Raji (cell line): ENCODE data around the gene SGMS1.

Experiments
- POLR2A ChIP-seq: IDR thresholded peaks from 2 replicates; pipeline ENCODE4 v1.6.1; 2011; ENCODE audit warnings: low read depth, low read length, control low read depth; ENCODE audit not compliant: insufficient read depth

Gene SGMS1

DNA sequence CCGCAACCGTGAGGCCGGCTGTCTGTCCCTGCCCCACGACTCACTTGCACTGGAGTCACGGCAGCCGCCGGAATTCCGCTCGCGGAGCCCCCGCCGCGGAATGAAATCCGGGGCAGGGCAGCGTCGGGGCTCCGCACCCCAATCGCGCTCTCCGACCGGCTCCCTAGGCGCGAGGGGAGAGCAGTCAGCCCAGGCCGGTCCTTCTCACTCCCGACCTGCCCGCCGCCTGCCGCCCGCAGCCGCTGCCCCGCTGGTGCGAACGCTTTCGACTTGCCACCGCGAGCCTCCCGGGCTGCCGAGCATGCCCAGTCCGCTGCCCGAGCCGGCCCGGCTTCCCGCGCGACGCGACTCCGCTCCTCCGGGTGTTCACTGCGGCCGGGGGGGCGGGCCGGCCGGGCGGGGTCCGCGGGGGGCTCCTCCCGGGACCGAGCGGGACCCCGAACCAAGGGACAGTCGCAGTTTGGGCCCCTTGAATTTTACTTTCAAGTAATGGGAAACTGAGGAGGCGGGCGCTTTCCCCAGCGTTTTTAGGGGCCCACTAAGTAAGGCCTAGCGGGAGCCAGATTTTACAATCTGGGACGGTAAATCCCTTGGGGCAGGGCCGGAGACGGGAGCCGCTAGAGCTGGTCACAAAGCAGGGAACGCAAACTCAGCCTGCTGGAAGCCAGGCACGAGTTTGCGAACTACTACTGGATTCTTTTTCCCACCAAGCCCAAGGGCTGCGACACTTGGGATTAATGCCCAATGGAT, at the start of gene SGMS1:
TSS of gene SGMS1 (minus strand) at position 294 of the 750 bp plus-strand sequence. CDS start 279,842 bp downstream, outside the sequence.
- TF ChIP-seq POLR2A, result peak; percentile 71

DNA sequence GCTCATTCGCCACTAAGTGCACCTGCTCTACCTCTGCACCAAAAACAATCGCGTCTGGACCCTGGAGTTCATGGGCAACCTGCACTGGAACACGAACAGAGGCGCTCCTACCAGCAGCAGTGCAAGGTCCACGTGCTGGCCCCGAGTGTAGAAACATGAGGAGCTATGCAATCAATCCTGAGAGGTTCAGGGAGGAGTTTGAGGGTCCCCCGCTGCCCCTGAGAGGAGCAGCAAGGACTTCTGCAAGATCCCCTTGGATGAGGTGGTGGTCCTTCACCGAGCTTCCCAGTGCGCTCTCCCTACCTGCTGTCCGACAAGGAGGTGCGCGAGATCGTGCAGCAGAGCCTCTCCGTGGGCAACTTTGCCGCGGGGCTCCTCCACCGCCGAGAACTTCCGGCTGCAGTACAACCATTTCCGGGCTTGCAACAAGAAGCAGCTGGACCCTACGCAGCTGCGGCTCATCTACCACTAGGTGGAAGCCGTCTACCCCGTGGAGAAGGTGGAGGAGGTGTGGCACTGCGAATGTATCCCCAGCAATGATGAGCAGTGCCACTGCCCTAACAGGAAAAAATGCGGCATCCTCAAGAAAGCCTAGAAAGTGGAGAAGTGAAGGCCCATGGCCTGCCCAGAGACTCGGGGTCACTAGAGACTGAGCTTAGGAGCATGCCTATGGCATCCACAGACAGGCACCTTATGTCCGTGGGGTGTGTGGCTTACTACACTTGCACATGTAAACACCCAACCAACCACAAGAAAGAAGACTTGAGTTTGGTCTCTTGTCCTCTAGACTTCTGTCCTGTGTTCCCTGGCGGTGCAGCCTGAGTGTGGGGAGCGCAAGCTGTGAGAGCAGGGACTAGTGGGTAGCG, 36.3 kb upstream of the SGMS1 start:
- TF ChIP-seq POLR2A, result peak; percentile 86

DNA sequence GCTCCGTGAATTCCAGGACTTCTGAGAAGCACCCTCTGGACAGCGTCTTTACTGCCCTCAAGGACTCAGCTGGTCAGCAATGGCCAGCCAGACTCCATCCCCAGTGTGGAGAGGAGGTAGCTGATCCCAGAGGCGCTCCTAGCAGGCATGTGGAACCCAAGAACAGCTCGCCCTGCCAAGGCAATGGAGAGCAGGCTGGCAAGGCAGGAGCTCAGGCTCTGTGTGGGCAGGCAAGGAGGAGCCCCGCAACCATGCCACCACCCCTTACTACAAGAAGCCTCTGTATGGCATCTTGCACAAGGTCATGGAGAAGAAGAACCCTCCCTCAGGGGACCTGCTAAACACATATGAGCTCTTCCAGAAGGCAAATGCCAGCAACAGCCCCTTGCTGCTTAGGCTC, 34.4 kb upstream of the SGMS1 start:
- no peak for TF ChIP-seq POLR2A

DNA sequence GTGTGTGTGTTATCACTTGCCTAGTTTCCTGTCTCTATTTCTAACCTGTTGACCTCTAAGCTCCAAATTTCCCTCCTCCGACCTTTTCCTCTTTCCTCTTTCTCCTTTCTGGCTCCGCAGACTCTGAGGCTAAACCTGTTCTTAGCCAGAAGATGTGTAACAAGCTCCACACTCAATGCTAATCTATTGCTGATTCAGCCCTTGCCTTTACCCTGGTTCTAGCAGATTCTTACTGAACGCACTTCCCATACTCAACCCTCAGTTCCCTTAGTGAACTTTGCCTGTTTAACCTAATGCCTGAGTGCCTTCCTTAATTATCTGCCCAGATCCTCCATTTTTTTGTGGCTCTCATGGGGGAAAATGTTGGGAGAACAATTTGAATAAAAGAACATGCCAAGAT, 30.0 kb upstream of the SGMS1 start:
- no peak for TF ChIP-seq POLR2A

DNA sequence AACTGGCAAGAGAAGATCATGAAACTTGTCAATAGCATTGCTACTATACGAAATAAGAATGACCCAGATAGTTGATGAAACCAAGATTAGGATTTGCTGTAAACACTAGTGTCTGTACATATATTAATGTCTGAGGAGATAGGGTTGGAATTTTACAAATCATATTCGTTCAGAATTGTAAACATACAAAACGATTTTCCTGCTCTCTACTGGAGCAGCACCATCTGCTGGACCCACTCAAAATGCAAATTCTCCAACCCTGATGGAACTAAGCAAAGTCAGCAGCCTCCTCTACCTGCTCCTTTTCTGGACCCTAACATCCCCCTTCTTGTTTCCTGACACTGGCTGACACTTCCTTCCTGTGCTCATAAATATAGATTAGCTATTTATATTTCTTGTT, 29.4 kb upstream of the SGMS1 start:
- TF ChIP-seq POLR2A, result no peak

DNA sequence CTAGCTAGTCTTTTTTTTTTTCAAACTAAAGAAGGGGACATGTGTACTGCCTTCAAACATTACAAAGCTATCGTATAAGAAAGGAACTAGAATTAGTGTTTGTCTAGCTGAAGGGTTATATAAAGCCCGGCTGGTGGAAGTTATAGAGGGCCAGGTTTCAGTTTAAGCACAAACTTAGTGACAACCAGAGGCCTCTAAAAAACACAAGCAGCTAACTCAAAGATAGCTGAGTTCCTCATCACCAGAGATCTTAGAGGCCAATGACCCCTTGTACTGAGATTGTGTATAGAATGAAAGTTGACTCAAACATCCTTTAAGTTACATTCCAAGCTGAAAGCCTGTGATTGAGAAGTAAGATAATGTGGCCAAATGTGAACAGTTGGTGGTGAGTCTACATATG, 28.1 kb upstream of the SGMS1 start:
- no peak for TF ChIP-seq POLR2A

DNA sequence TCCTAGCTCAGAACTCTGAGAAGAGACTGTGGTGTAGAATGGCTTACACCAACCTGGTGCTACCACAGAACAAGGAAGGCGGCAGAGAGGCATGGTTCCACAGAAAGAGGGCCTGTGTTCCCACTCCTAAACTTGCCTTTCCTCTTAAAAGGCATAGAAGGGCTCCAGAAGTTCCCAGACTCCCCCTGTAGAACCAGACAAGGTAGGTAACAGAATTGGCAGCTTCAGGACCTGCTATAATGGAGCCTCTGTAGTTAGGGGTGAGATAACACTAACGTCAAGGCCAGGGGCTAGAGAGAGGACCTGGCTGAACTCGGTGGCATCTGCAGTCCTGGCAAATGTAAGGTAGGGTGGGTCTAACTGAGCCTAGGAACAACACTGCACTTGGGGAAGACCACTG, 26.7 kb upstream of the SGMS1 start:
- TF ChIP-seq POLR2A, result no peak

DNA sequence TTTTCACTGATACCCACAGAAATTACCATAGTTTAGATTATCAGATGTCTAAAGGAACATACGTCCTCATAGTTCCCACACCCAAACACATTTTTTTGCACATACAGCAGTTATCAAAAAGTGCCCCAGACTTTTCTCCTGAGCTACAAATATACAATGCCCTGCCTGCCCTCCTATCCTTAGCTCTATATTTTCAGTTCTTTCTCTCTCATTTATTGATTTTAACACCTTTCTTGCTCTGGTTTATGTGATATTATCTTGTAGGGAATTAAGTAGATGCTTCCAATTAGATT, 25.1 kb upstream of the SGMS1 start:
- no peak for TF ChIP-seq POLR2A

DNA sequence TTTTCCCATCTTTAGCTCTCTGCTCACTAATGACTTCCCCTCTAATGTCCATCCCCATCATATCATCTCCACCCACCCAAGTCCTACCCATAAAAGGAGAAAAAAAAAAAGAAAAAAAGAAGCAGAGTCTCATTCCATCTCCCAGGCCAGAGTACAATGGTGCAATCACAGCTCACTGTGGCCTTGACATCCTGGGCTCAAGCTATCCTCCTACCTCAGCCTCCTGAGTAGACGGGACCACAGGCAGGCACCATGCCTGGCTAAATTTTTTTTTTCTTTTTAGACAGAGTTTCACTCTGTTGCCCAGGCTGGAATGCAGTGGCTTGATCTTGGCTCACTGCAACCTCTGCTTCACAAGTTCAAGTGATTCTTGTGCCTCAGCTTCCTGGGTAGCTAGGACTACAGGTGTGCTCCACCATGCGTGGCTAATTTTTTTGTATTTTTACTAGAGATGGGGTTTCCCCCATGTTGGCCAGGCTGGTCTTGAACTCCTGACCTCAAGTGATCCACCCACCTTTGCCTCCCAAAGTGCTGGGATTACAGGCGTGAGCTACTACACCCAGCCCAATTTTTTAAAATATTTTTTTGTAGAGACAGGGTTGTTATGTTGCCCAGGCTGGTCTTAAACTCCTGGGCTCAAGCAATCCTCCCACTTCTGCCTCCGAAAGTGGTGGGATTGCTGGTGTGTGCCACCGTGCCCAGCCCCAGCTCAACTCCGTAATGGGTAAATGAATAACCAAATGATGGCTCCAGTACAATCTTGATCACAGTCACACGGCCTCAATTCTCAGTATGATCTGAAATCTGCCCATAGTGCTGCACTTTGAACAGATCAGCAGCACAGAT, 24.6 kb upstream of the SGMS1 start:
- no peak for TF ChIP-seq POLR2A

DNA sequence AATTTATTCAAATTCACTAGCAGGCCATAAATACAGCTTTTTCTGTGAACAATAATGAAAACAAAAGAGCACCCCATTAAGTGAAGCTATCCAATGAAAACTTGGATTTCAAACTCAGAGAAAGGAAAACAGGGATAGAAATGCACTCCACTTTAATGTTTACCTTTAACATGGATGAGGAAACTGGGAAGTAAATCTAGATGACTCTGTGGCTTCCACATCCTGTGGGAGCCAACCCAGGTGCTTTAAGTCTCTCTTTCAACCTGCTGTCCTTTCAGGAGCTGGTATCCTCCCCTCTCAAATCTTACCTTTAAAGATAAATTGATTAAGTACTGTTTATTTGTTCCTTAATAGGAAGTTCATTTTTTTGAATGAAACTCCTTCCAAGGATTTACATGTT, 21.5 kb upstream of the SGMS1 start:
- TF ChIP-seq POLR2A, result no peak

DNA sequence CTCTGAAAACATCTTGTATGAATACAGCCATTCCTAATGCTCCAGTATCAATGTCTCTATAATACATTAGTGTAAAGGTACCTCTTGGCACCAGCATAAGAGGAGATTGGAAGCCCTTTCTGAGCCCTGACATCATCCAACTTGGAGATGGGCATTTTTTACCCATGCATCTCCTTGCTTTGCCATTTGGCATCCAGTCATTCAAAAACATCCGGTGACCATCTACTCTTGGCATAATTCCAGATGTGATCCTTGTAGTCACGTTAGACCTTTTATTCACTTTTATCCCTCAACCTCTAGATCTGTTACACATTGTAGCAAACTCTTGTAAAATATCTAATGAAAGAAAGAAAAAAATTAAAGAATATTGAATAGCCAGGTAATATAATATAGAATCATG, 17.9 kb upstream of the SGMS1 start:
- no peak for TF ChIP-seq POLR2A

DNA sequence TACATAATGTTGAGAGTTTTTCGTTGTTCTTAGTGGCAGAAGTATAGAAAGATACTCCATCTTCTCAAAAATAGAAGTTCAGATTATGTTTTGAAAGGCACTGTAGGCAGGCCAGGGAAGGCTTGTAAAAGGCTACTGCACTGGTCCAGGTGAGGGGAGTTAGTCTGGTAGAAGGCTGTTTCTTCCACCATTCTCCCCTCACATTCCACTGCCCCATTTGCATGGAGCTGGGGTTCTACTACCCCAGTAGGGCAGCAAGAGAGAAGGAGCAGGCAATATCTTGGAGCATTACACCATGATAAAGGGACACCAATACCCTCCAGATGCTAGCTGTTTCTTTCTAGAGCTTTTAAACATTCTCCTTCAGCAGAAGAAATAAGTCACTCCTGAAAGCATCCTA, 16.5 kb upstream of the SGMS1 start:
- no peak for TF ChIP-seq POLR2A

DNA sequence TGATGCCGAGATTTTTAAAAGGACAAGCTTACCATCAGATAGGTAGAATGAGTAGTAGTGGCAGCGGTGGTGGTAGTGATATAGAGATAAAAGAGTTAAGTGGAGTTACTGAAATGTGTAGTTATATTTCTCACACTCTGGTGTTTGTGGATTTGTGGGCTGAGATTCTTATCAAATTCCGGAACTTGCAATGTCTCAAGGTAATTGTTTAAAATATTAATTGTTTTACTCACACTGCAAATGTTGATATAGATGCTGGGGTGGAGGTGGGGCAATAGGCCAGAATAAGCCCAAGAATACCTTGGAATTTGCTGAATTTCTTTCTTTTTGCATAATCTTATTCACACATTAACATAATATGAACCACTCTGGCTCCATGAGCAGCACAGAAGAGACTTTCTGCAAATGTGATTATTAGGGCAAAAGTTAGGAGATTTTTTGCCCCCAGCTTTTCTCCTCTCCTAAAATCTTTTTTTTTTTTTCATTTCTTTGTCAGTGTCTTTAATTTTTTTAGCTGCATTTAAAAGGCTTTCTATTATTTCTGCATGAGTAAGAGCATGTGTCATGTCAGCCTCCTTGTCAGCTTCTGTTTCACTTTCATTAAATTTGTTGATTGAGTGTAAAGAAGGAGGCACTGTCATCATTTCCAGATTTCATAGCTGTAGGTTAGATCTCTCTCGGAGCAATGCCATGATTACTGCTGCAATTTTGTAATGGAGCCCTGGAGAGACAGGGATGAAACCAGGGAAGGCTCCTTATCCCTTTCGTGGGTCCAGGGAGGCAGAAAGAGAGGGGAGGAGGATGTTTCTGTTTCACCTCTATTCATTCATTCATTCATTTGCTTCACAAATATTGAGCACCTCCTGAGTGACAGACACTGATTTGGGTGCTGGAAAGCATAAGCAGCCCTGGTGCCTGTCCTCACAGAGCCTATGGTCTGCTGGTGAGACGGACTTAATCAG, 13.1 kb upstream of the SGMS1 start:
- no peak for TF ChIP-seq POLR2A

DNA sequence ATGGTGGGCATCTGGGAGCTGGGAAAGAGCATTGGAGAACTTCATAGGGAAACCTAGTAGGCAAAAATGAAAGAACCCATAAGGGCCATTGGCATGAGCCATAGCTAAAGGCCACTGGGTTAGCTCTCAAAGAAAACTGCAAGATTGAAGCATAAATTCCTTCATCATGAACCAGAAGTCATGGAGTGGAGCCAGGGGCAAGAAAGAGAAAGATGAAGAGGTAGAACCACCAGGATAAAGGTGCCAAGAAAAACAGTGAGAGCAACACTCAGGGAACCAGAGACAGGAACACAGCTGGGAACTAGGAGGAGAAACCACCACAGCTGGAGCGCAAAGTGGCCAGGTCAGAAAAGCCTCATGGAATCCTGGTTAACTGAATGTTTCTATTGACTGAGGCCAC, 11.5 kb upstream of the SGMS1 start:
- TF ChIP-seq POLR2A, result no peak

DNA sequence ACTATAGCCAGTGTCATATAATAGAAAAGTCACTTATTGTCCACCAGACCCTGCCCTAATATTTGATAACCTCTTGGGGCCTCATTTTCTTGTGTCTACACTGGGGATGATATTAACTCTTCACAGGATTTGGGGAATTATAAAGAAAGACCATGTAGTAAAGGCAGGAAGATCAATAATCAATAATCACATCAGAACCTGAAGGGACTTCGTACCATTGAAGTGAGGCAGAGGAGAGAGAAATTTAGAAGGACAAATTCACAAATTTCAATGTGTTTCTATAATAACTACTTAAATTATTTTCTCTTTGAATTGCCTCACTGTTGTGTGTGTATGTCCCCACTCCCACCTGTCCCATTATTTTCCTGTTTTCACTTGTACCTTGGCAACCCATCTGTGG, 10.7 kb upstream of the SGMS1 start:
- TF ChIP-seq POLR2A, result no peak

DNA sequence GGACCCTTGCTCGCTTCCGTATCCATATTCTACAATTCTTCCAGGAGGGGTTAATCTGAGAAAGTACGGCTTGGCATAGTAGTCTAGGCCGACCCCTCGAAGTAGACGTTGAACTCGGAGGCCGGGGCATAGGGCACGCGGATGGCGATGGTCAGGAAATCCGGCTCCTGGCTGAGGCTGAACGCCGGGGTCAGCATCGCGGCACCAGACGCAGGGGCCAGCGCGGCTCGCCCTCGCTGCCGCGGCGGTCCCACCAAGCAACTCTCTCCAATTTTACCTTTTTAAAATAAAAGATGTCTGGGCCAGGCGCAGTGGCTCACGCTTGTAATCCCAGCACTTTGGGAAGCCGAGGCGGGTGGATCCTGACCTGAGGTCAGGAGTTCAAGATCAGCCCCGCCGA, 7.3 kb upstream of the SGMS1 start:
- no peak for TF ChIP-seq POLR2A
